LNCaP clone FGC (cell line): ENCODE results near the gene UPF2.

Experiments
- DNase-seq: peaks from one replicate; pipeline ENCODE4 v3.0.0-alpha.2; 2011; ENCODE audit warnings: low read depth
- H3K4me3 ChIP-seq: 2 replicates; pipeline ENCODE4 v1.5.1; 2011; ENCODE audit warnings: mild to moderate bottlenecking, low read depth, low read length, control low read depth
- CTCF ChIP-seq: IDR thresholded peaks from 2 replicates; pipeline ENCODE4 v1.5.1; 2012; ENCODE audit warnings: mild to moderate bottlenecking; ENCODE audit not compliant: control insufficient read depth, insufficient read depth; ENCODE audit errors: extremely low read depth

The UPF2 gene

GRCh38 chr10:12042797-12043651 lies at the start of gene UPF2:
Gene UPF2, minus strand, starts transcription at chr10:12042809. Its CDS starts 7,386 bp downstream, at chr10:12035423.
- no peak for TF ChIP-seq CTCF
- H3K4me3 ChIP-seq: peak within 1 kb of the TSS; percentile 99
- DNase-seq: peak; percentile 96

GRCh38 chr10:12091421-12091820 lies 48.8 kb upstream of the UPF2 start:
- no peak for TF ChIP-seq CTCF
- DNase-seq: no peak
- no peak overlapping the region for H3K4me3 ChIP-seq

GRCh38 chr10:12088919-12089318 lies 46.3 kb upstream of the UPF2 start:
- no peak for DNase-seq
- H3K4me3 ChIP-seq: no peak overlapping the region
- no peak for TF ChIP-seq CTCF

GRCh38 chr10:12081879-12082557 lies 39.4 kb upstream of the UPF2 start:
- no peak for TF ChIP-seq CTCF
- no peak overlapping the region for H3K4me3 ChIP-seq
- DNase-seq: no peak

- no peak overlapping the region for H3K4me3 ChIP-seq
These were observed 38.9 kb upstream of the UPF2 start for GRCh38 chr10:12081470-12081869.

GRCh38 chr10:12077580-12078180 lies 35.1 kb upstream of the UPF2 start:
- no peak for TF ChIP-seq CTCF
- H3K4me3 ChIP-seq: no peak overlapping the region
- no peak for DNase-seq

More at GRCh38 chr10:12081470-12081869, 38.9 kb upstream of the UPF2 start:
- DNase-seq: no peak
- TF ChIP-seq CTCF: no peak
